Activated naive CD8-positive, alpha-beta T cell treated with anti-CD3 and anti-CD28 coated beads, Interleukin-2, amount 10 ng/mL, durations not matched to agents 7 days and 5 days (primary cell): ENCODE measurements around the gene MAP2K4. TPM values are rescaled to one million over a fixed set of nuclear protein-coding genes. Genes with fewer than 3 reads are reported as not detected.

Experiments
- ATAC-seq: fragments of 150-1000 bp; cut with Tn5 transposase; one replicate; pipeline ENCODE4 v1.10.0; 2021; ENCODE audit warnings: low read depth, moderate library complexity
- POLR2A ChIA-PET: fragments of 350-600 bp; sonication (Branson Sonifier 250); formaldehyde crosslinking; loops from one replicate; lab custom pipeline; 2021; ENCODE audit warnings: antibody characterized with exemption; lab: Charles Lee
- DNase-seq: peaks from one replicate; pipeline ENCODE4 v3.0.0; 2021
- H3K27ac Mint-ChIP-seq: one replicate; pipeline ENCODE4 v1.8.0; 2022; ENCODE audit warnings: mild to moderate bottlenecking, mixed read lengths
- H3K27me3 Mint-ChIP-seq: one replicate; pipeline ENCODE4 v1.8.0; 2022; ENCODE audit warnings: mild to moderate bottlenecking, moderate library complexity, mixed read lengths
- H3K36me3 Mint-ChIP-seq: one replicate; pipeline ENCODE4 v1.8.0; 2021; ENCODE audit warnings: mild to moderate bottlenecking, mixed read lengths
- H3K4me1 Mint-ChIP-seq: one replicate; pipeline ENCODE4 v1.8.0; 2021; ENCODE audit warnings: mixed read lengths
- H3K4me3 Mint-ChIP-seq: one replicate; pipeline ENCODE4 v1.8.0; 2022; ENCODE audit warnings: mild to moderate bottlenecking, moderate library complexity, mixed read lengths
- H3K9me3 Mint-ChIP-seq: one replicate; pipeline ENCODE4 v1.8.0; 2021; ENCODE audit warnings: mixed read lengths
- total RNA-seq, 2 experiments: library from RNA; stranded (reverse); gene quantifications; one replicate each; pipeline ENCODE4 v1.2.3, GENCODE V29; 2021

MAP2K4 gene
- total RNA-seq, 2 experiments from 2014 or later: 44.6 to 47.1 TPM

DNA sequence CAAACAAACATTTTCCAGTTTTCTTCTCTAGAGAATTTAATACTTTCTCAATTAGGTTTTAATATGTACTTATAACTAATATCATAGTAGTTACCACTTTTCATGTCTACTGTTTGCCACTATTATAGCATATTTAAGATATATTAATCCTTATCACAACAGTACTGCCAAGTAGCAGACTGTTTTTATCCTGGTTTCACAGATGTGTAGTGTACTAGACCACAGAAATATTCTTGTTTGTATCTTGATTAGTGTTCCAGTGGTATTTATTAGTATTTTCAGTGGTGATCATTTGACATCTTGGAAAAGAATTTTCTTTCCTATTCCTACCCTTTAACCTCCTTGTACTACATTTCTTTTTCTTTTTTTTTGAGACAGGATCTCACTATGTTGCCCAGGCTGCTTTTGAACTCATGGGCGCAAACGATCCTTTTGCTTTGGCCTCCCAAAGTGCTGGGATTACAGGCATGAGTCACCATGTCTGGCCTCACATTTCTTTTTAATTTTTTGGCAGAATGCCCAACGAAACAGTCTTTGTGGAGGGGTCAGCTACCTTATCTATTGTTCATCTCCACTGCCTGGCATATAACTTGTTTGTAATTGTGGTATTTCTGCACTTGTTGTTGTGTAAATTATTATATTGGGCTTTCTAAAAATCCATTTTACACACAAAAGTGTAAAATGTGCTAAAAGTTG lies 27.2 kb downstream of the MAP2K4 start:
- peaks cover 22% of the 10 kb centered on the region for H3K36me3 Mint-ChIP-seq
- no peaks in the 10 kb centered on the region for H3K27me3 Mint-ChIP-seq
- no peak overlapping the region for H3K4me3 Mint-ChIP-seq
- no peak for DNase-seq
- H3K4me1 Mint-ChIP-seq: peaks cover 50% of the 10 kb centered on the region
- no peak overlapping the region for H3K27ac Mint-ChIP-seq
- no peaks in the 10 kb centered on the region for H3K9me3 Mint-ChIP-seq
- POLR2A ChIA-PET: interaction anchor here (1.8 kb wide), 1 partner anchor 51 kb away, joined by 8 read pairs; the partner anchor contains the start of gene ZNF18
- ATAC-seq: no peak

DNA sequence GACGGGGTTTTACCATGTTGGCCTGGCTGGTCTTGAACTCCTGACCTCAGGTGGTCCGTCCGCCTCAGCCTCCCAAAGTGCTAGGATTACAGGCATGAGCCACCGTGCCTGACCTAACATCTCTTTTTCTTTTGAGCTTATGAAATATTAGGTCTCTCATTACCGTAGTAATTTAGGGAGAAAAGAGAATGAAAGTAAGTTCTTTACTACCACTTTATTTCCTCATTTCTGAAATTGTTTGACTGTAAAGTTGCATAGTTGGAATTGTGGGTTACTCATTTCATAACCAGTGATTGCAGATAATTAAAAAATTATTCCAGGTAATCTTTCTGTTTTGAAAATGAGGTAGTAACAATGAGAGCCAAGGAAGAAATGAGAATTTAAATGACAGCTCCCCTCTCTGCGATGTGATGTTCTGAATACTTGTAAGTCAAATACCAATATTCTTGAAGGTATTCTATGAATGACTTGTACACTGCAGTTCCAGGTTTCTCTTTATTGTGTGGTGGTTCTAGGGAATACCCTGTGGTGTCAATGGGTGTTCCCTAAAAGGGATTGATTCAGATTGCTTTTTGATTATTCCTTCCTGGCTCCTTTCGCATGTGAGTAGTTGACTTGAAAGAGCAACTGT lies 28.3 kb downstream of the MAP2K4 start:
- ATAC-seq (no peak), DNase-seq (no peak)
- no peak overlapping the region for H3K27ac Mint-ChIP-seq
- peaks cover 17% of the 10 kb centered on the region for H3K36me3 Mint-ChIP-seq
- H3K27me3 Mint-ChIP-seq: no peaks in the 10 kb centered on the region
- no peak overlapping the region for H3K4me3 Mint-ChIP-seq
- H3K4me1 Mint-ChIP-seq: peaks cover 56% of the 10 kb centered on the region
- H3K9me3 Mint-ChIP-seq: no peaks in the 10 kb centered on the region
- POLR2A ChIA-PET: interaction anchor here (1.5 to 2.0 kb wide), 2 partner anchors 28 to 51 kb away, joined by 7 to 10 read pairs; partner anchors contain the start of genes MAP2K4 and ZNF18

DNA sequence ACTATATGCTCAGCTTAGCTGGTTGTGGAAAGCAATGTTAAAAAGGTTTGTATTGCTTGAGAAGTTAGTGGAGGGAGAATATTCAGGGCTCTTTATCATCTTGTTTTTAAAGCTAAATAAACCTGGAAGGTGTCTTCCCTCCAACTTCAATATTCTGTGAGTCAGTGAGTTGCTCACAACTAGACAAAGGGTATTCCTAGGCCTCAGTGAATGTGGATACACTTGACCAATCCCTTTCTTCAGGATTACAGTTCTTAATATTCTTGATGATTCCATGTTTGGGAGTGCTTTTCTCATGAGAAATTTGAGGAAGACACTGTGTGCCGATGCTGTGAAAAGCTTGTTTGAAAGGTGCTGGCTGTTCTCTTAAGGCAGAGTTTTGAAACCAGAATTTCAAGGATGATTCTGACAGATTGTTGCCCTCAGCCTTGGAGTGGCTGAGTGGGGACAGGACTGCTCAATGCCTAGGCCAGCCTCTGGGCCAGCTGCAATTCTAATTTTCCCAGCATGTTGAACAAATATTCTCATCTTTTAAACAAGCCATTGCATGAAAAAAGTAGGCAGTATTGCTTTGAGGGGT lies 30.1 kb downstream of the MAP2K4 start:
- Mint-ChIP-seq H3K36me3 (peaks cover 17% of the 10 kb centered on the region), H3K4me1 (peaks cover 59% of the 10 kb centered on the region), H3K27ac (no peak overlapping the region), H3K27me3 (no peaks in the 10 kb centered on the region), H3K4me3 (no peak overlapping the region), H3K9me3 (no peaks in the 10 kb centered on the region)
- DNase-seq (no peak), ATAC-seq (no peak)
- POLR2A ChIA-PET: interaction anchor here (0.7 to 2.0 kb wide), 2 partner anchors 30 to 53 kb away, joined by 3 to 10 read pairs; partner anchors contain the start of genes MAP2K4 and ZNF18

DNA sequence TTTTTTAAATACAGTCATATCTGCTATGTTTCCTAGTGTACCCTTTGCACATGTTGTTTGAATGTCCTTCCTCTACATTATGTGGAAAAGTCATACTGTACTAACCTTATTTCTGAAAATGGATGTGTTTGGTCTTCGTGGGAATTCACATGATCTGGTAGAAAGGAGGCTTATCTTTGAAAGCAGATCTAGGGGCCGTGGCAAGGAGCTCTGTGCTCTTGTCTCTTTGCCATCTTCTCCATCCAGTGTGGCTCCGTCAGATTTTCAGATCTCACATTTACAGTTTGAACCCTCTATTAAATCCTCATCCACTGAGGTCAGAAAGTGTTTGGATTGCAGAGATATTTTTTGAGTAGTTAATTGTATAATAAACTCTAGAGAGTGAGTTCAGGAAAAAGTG lies 32.9 kb downstream of the MAP2K4 start:
- H3K4me1 Mint-ChIP-seq: peaks cover 62% of the 10 kb centered on the region
- H3K9me3 Mint-ChIP-seq: no peaks in the 10 kb centered on the region
- DNase-seq (no peak), ATAC-seq (peak; percentile 19)
- POLR2A ChIA-PET: interaction anchor here (0.9 to 4.9 kb wide), 4 partner anchors 9 to 56 kb away, joined by 3 to 37 read pairs (median 18); partner anchors contain the start of genes MAP2K4 and ZNF18
- H3K27ac Mint-ChIP-seq: peak overlapping the region; percentile 88
- H3K4me3 Mint-ChIP-seq: peak overlapping the region; percentile 85
- H3K36me3 Mint-ChIP-seq: peaks cover 17% of the 10 kb centered on the region
- H3K27me3 Mint-ChIP-seq: no peaks in the 10 kb centered on the region

DNA sequence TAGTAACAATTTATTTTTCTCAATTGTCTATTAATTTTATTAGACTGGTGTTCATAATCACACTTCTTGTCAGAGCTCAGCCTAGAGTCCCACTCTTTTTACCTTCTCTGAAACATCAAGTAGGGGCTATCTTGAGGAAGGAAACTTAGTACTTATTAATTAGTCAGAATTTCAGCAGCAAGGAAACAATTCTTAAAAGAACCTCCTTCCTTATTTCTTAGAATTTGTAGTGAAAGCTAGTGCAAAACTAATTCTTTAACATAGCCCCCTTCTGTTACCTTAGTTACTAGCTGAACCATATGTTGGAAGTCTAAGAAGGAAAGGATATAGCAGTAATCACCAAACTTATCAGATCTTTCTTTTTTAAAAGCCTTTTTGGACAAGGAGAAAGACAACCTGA lies 35.2 kb downstream of the MAP2K4 start:
- Mint-ChIP-seq H3K4me3 (peak overlapping the region; percentile 72), H3K27ac (peak overlapping the region; percentile 88), H3K27me3 (no peaks in the 10 kb centered on the region), H3K4me1 (peaks cover 51% of the 10 kb centered on the region), H3K36me3 (peaks cover 22% of the 10 kb centered on the region), H3K9me3 (no peaks in the 10 kb centered on the region)
- POLR2A ChIA-PET: interaction anchor here (3.3 to 4.9 kb wide), 2 partner anchors 36 to 59 kb away, joined by 30 to 34 read pairs; partner anchors contain the start of genes MAP2K4 and ZNF18
- DNase-seq (no peak), ATAC-seq (peak; percentile 70)

DNA sequence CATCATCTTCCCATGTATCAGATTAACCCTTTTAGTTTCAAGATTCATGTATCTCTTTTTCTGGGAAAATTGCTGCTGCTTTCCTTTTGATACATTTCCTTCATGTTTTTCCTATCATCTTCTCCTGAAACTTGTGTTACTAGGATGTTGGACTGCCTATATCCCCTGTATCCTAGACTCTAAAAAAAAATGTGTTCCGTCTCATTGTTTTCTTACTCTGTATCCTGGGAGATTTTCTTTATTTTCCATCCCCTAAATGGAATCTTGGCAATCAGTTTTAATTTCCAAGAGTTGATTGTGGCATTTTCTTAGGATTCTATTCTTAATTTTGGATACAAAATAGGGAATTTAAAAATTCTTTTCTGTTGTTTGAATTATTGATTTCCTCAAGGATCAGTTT lies 36.8 kb downstream of the MAP2K4 start:
- no peaks in the 10 kb centered on the region for H3K27me3 Mint-ChIP-seq
- peak overlapping the region; percentile 72 for H3K4me3 Mint-ChIP-seq
- DNase-seq (no peak), ATAC-seq (no peak)
- peaks cover 33% of the 10 kb centered on the region for H3K36me3 Mint-ChIP-seq
- no peaks in the 10 kb centered on the region for H3K9me3 Mint-ChIP-seq
- POLR2A ChIA-PET: interaction anchor here (3.3 kb wide), 1 partner anchor 61 kb away, joined by 30 read pairs; the partner anchor contains the start of gene ZNF18
- peak overlapping the region; percentile 88 for H3K27ac Mint-ChIP-seq
- H3K4me1 Mint-ChIP-seq: peaks cover 47% of the 10 kb centered on the region

DNA sequence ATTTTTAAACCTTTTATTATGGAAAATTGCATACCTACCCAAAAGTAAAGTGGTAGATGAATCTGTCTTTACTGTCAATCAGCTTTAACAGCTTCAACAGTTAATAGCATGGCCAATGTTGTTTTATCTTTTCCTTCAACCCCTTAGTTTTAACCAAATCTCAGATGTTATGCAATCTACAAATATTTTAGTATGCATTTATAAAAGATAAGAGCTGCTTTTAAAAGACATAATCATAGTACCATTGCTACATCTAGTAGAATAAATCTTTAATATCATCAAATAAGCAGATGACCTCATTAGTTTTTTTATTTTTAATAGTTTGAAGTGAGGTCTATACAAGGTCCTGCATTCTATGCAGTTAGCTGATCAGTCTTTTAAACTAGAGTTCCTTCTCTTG lies 37.9 kb downstream of the MAP2K4 start:
- no peak overlapping the region for H3K4me3 Mint-ChIP-seq
- POLR2A ChIA-PET: interaction anchor here (0.7 kb wide), 1 partner anchor 61 kb away, joined by 3 read pairs; the partner anchor contains the start of gene ZNF18
- peaks cover 41% of the 10 kb centered on the region for H3K36me3 Mint-ChIP-seq
- no peaks in the 10 kb centered on the region for H3K9me3 Mint-ChIP-seq
- no peak for DNase-seq
- peaks cover 41% of the 10 kb centered on the region for H3K4me1 Mint-ChIP-seq
- H3K27ac Mint-ChIP-seq: no peak overlapping the region
- ATAC-seq: no peak
- no peaks in the 10 kb centered on the region for H3K27me3 Mint-ChIP-seq

DNA sequence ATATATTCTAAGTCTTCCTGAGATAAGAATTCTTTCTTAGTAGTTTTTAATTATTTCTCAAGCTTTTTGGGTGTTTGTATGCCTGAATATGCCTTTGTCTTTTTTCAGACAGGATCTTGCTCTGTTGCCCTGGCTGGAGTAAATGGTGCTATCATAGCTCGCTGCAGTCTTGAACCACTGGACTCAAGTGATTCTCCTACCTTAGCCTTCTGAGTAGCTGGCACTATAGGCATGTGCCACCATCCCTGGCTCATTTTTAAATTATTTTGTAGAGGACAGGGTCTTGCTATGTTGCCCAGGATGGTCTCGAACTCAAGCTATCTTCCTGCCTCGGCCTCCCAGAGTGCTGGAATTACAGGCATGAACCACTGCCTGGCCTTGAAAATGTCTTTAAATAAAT lies 41.6 kb downstream of the MAP2K4 start:
- DNase-seq: no peak
- H3K27me3 Mint-ChIP-seq: no peaks in the 10 kb centered on the region
- no peak overlapping the region for H3K27ac Mint-ChIP-seq
- peaks cover 13% of the 10 kb centered on the region for H3K4me1 Mint-ChIP-seq
- H3K4me3 Mint-ChIP-seq: no peak overlapping the region
- peaks cover 3% of the 10 kb centered on the region for H3K9me3 Mint-ChIP-seq
- POLR2A ChIA-PET: interaction anchor here (1.4 kb wide), 1 partner anchor 955 kb away, joined by 3 read pairs; no protein-coding TSS in a partner anchor
- ATAC-seq: no peak
- peaks cover 55% of the 10 kb centered on the region for H3K36me3 Mint-ChIP-seq

DNA sequence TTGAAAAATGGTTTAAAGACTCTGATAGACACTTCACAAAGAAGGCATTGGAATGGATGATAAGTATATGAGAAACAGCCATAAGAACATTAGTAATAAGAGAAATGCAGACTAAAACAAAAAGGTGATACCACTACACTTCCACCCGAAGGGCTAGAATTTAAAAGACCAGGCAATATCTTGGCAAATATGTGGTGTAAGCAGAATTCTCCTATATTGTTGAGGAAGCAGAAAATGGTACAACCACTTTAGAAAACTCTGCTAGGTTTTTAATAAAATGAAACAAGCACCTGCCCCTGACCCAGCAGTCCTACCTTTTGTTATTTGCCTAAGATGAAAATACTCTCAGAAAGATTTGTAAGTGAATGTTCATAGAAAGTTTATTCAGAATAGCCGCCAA lies 43.7 kb downstream of the MAP2K4 start:
- H3K27ac Mint-ChIP-seq: no peak overlapping the region
- no peak for ATAC-seq
- POLR2A ChIA-PET: no interaction called here
- peaks cover 3% of the 10 kb centered on the region for H3K4me1 Mint-ChIP-seq
- no peak for DNase-seq
- H3K4me3 Mint-ChIP-seq: no peak overlapping the region
- peaks cover 3% of the 10 kb centered on the region for H3K9me3 Mint-ChIP-seq
- H3K36me3 Mint-ChIP-seq: peaks cover 47% of the 10 kb centered on the region
- no peaks in the 10 kb centered on the region for H3K27me3 Mint-ChIP-seq

DNA sequence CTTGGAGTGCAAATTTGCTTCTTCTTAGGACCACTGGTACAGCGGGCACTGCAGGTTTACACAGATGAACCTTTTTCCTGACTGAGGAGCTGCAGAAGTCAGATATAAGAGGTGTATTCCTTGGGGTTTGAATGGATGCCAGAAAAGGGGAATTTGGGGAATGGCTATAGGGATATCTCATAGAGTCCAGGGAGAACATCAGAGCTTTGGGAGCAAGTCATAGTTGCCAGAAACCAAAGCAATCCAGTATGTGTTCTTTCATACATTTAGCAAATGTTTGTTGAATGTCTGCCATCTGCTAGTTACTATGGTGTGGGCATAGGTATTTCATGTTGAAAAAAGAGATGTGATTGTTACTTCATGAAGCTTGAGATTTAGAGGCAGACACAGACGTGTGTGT lies 46.8 kb downstream of the MAP2K4 start:
- POLR2A ChIA-PET: no interaction called here
- peaks cover 40% of the 10 kb centered on the region for H3K36me3 Mint-ChIP-seq

DNA sequence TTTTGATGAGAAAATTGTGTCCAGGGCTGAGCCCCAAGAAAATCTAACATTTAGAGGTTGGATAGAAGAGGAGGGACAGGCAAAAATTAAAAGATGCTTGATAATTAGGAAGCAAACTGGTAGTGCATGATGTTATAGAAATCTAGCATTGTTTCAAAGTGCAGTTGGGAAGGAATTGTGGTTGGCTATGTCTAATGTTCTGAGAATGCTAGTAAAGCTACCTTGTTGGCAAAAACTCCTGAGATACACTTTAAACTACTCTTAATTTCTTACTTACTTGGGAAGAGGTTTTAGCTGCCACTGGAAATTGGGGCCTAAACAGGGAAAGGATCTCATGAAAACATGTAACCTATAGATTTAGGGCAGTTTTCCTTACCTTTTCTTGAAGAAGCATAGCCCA lies 48.3 kb downstream of the MAP2K4 start:
- ATAC-seq: no peak
- POLR2A ChIA-PET: interaction anchor here (0.7 kb wide), 1 partner anchor 34 kb away, joined by 3 read pairs; no protein-coding TSS in a partner anchor
- Mint-ChIP-seq H3K27ac (no peak overlapping the region), H3K9me3 (peaks cover 3% of the 10 kb centered on the region), H3K4me3 (no peak overlapping the region), H3K27me3 (no peaks in the 10 kb centered on the region), H3K4me1 (no peaks in the 10 kb centered on the region), H3K36me3 (peaks cover 37% of the 10 kb centered on the region)
- DNase-seq: no peak

More for the DNA sequence above, 46.8 kb downstream of the MAP2K4 start:
- Mint-ChIP-seq H3K27ac (no peak overlapping the region), H3K4me1 (no peaks in the 10 kb centered on the region), H3K9me3 (peaks cover 3% of the 10 kb centered on the region), H3K4me3 (no peak overlapping the region), H3K27me3 (no peaks in the 10 kb centered on the region)
- DNase-seq (no peak), ATAC-seq (no peak)

DNA sequence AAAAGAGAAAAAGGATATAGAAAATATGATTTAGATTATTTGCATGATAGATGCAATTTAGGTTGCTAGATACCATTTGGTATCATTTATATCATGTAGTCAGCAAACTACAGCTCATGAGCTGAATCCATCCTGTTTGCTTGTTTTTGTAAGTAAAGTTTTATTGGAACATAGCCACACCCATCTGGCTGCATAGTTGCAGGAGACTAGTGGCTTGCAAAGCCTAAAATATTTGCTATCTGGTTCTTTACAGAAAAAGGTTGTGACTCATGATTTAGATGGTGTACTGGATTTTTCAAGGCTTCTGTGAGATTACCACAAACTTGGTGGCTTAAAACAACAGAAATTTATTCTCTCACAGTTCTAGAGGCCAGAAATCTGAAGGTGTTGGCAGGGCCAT lies 49.9 kb downstream of the MAP2K4 start:
- no peaks in the 10 kb centered on the region for H3K27me3 Mint-ChIP-seq
- DNase-seq (no peak), ATAC-seq (no peak)
- peaks cover 39% of the 10 kb centered on the region for H3K36me3 Mint-ChIP-seq
- no peaks in the 10 kb centered on the region for H3K9me3 Mint-ChIP-seq
- no peaks in the 10 kb centered on the region for H3K4me1 Mint-ChIP-seq
- POLR2A ChIA-PET: no interaction called here
- H3K27ac Mint-ChIP-seq: no peak overlapping the region
- no peak overlapping the region for H3K4me3 Mint-ChIP-seq

DNA sequence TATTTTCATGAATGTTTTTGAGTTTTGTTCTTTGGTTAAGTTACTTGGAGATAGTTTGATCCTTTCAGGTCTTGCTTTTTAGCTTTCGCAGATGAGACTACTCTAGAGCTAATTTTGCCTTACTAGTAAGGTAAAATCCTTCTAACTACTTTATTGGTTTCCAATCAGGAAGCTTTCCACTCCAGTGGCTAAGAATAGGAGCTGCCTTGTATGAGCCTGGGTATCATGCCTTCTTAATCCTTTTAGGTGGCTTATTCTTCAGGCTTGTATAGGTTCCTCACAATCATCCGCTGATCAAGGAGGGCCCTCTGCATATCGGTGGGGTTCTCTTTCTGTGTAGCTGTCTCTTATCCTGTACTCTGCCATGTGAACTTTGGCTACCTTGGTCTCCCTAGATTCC lies 53.7 kb downstream of the MAP2K4 start:
- ATAC-seq (no peak), DNase-seq (no peak)
- Mint-ChIP-seq H3K27ac (no peak overlapping the region), H3K4me1 (peaks cover 6% of the 10 kb centered on the region), H3K27me3 (no peaks in the 10 kb centered on the region), H3K9me3 (no peaks in the 10 kb centered on the region), H3K4me3 (no peak overlapping the region), H3K36me3 (peaks cover 62% of the 10 kb centered on the region)
- POLR2A ChIA-PET: interaction anchor here (0.6 to 1.1 kb wide), 2 partner anchors 53 to 77 kb away, joined by 5 to 7 read pairs; partner anchors contain the start of gene ZNF18
